Renal pelvis (tissue), 4 donors: ENCODE measurements around the gene SLC2A14. TPM values are rescaled to one million over a fixed set of nuclear protein-coding genes. Genes with fewer than 3 reads are reported as not detected.
"Not testable (repeated sequence)": the region's sequence is repeated elsewhere in the genome, so short reads cannot be mapped to it uniquely, and the experiment has no call there.

Experiments
- DNase-seq: peaks from one replicate; pipeline ENCODE4 v3.0.0-alpha.2; 2013
- polyA plus RNA-seq, 3 donors: library from polyadenylated mRNA; unstranded; fragments of 120-200 nt; gene quantifications; one replicate each; pipeline ENCODE4 v1.2.1, GENCODE V29; 2013; ENCODE audit not compliant: insufficient read length in 3 of 3

SLC2A14 gene
- polyA plus RNA-seq, 3 donors: 0.25 to 0.99 (median 0.34) TPM

- no peak for DNase-seq
Measured at GRCh38 chr12:7870335-7870734, 2.4 kb downstream of the SLC2A14 start.

GRCh38 chr12:7869137-7869536 lies 3.6 kb downstream of the SLC2A14 start:
- no peak for DNase-seq

- DNase-seq: no peak
Measured at GRCh38 chr12:7868391-7868790, 4.3 kb downstream of the SLC2A14 start.

GRCh38 chr12:7864601-7865150 lies 8.0 kb downstream of the SLC2A14 start:
- DNase-seq: no peak

DNA sequence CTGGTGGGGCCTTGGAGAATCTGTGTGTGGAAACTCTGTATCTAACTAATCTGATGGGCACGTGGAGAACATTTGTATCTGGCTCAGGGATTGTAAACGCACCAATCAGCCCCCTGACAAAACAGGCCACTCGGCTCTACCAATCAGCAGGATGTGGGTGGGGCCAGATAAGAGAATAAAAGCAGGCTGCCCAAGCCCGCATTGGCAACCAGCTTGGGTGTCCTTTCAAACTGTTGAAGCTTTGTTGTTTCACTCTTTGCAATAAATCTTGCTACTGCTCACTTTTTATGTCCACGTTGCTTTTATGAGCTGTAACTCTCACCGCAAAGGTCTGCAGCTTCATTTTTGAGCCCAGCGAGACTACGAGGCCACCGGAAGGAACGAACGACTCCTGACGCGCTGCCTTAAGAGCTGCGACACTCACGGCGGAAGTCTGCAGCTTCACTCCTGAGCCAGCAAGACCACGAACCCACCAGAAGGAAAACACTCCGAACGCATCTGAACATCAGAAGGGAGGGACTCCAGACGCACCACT lies 9.8 kb downstream of the SLC2A14 start:
- DNase-seq: peak; percentile 21

- DNase-seq: not testable (repeated sequence)
Measured at GRCh38 chr12:7862301-7862700, 10.4 kb downstream of the SLC2A14 start.

DNA sequence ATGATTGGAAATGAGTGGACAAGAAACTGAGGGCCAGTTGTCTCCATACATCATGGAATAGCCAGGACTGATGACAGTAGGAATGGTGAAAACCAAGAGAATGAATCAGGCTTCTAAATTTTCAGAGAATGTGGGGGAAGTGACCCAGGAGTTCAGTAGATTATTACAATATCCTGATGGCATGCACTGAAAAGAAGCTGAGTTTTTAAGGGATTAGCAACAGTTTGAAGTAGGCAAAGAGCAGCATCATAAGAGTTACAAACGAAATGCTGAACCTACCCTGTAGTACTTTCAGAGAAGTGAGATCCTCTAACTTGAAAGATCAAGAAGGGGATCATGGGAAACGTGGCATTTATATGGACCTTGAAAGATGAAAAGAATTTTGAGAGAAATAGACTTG lies 13.2 kb downstream of the SLC2A14 start:
- DNase-seq: no peak

GRCh38 chr12:7857971-7858370 lies 14.7 kb downstream of the SLC2A14 start:
- no peak for DNase-seq

GRCh38 chr12:7856516-7856915 lies 16.2 kb downstream of the SLC2A14 start:
- no peak for DNase-seq

DNA sequence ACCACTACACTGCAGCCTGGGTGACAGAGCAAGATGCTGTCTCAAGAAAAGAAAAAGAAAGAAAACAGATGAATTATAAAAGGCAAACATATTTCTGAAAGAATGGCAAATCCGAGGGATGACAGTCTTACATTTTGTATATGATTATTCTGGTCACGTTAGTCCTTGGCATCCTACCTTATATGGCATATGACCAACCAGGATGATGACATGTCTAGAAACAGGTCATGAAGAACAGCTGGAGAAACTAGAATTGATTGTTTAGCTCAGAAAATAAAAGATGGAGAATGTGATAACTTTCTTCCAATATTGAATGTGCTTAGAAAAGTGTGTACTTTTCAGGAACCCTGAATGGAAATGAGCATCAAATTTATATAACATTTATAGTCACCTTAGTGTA lies 19.2 kb downstream of the SLC2A14 start:
- DNase-seq: no peak

- DNase-seq: not testable (repeated sequence)
Measured at GRCh38 chr12:7851622-7852081, 21.1 kb downstream of the SLC2A14 start.

DNA sequence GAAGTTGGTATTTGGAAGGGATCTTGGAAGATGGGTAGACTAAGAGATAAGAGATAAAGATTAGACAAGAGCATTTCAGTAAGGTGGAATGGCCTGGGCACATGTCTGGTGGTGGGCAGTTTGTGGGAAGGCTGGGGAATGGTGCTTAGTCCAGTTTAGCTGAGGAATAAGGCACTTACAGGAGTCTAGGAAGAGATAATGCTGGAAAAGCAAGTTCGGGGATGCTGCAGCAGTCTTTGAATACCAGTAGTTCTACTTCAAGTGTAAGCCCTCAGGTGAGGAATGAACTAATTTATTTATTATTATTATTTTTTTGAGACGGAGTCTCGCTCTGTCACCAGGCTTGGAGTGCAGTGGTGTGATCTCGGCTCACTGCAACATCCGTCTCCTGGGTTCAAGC lies 22.6 kb downstream of the SLC2A14 start:
- not testable (repeated sequence) for DNase-seq

GRCh38 chr12:7848098-7848422 lies 24.7 kb downstream of the SLC2A14 start:
- DNase-seq: not testable (repeated sequence)

- not testable (repeated sequence) for DNase-seq
Measured at GRCh38 chr12:7847226-7848097, 25.3 kb downstream of the SLC2A14 start.

DNA sequence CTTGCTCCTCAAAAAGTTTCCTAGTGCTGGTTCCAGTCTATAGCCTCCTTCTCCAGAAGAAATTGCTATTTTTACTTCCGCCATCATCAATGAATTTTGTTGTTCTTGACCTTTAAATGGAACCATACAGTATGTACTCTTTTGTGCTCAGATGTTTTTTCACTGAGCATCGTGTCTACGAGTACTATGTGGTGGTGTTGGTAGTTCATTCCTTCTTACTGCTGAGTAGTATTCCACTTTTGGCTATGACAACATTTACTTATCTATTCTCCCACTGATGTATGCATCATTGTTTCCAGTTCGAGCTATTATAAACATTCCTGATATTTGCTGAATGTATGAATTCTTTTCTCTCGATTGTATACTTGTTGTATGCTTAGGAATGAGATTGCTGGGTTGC lies 28.6 kb downstream of the SLC2A14 start:
- DNase-seq: no peak

DNA sequence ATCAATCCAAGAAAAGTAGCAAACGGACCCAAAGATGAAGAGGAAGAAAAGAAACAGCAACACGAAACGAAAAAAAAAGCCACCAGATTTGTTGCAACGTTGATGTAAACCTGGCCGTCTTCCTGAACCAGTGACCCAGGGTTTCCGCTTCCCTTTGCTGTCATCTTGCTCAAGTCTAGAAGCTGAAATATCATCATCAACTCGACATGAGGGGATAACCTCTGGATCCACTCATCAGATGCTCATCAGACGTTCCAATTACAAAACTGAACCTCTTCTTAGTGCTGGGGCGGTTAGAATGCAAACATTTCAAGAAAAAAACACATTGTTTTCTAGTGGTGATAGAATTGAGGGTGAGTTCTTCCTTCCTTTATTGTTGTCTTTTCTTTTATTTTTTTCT lies 29.1 kb downstream of the SLC2A14 start:
- DNase-seq: not testable (repeated sequence)

DNA sequence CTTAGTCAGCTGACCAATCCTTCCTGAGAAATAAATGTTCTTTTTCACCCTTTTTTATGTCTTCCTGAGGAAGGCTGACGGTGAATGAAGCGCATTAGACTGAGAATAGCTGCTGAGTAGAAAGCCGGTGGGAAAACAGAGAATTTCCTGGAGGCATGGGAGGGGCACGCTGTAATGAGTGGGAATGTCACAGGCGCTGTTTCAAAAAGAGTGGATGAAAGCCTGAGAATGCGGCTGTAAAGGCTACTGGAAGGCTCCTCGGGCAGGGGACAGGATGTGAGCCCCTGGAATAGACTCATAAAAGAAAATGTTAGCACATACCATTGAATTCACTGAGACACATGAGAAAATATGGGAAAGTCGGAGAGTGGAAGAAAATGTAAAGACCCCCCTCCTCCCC lies 29.6 kb downstream of the SLC2A14 start:
- not testable (repeated sequence) for DNase-seq

DNA sequence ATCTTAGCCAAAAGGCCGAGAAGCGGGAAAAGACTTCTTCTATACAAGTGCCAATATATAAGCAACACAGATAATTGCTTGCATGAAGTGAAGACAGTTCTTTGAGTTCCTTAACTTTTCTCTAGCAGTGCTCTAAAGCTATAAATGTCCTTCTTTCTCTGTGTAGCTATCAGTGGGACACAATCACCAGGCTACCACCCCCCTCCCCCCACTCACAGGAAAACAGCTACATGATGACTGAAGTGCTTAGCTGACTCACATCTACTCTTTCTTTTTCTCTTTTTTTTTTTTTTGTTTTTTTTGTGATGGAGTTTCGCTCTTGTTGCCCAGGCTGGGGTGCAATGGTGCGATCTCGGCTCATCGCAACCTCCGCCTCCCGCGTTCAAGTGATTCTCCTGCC lies 30.3 kb downstream of the SLC2A14 start:
- not testable (repeated sequence) for DNase-seq

GRCh38 chr12:7839848-7840247 lies 32.9 kb downstream of the SLC2A14 start:
- DNase-seq: not testable (repeated sequence)

DNA sequence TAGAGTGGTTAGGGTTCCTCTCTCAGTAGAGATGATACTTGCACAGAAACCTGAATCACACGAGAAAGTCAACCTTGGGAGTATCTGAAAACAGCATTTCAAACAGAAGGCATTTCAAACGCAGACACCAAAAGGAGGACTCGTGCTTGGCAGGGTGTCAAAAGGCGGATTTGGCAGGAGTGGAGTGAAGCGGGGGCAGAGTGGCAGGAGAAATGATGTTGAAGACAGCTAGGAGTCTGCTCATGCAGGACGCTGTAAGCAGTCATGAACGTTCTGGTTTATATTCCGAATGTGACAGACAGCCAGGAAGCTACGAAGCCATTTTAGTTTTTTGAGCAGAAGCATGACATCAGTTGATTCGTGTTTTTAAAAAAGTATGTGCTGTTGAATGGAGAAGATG lies 33.5 kb downstream of the SLC2A14 start:
- DNase-seq: not testable (repeated sequence)

DNA sequence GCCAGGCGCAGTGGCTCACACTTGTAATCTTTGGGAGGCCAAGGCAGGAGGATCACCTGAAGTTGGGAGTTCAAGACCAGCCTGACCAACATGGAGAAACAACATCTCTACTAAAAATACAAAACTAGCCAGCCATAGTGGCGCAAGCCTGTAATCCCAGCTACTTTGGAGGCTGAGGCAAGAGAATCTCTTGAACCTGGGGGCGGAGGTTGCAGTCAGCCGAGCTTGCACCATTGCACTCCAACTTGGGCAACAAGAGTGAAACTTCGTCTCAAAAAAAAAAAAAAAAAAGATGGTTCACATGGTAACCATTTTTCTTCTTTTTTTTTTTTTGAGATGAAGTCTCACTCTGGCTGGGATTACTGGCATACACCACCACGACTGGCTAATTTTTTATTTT lies 35.3 kb downstream of the SLC2A14 start:
- DNase-seq: no peak

DNA sequence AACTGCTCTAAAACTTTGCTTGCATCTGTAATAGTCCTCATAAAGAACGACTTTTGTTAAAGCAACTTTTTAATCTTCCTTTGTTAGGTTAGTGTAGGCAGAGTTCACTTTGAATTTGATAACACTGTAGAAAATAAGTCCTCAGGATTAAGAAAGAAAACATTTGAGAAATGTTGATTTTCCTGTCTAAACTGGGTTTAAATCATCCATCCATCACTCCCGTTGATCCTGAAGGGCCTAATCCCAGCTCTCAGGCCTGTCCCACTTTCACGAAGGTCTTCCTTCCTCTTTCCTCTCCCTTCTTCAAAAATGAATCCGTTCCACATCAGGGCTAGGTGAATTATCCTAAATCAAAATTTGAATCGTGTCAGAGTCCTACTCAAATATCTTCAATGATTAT lies 36.9 kb downstream of the SLC2A14 start:
- DNase-seq: no peak

GRCh38 chr12:7835116-7835515 lies 37.6 kb downstream of the SLC2A14 start:
- DNase-seq: no peak
